HG03097 (cell line): Measurements from ENCODE around the gene RAB3C.
"Not testable (repeated sequence)": the region's sequence is repeated elsewhere in the genome, so short reads cannot be mapped to it uniquely, and the experiment has no call there.

ENCODE experiments used
- ATAC-seq: cut with Tn5 transposase; IDR thresholded peaks from one replicate; pipeline ENCODE4 v1.9.1; 2021; ENCODE audit not compliant: unreplicated experiment, low FRiP score

The RAB3C gene

GRCh38 chr5:58672521-58672920 lies 89.6 kb downstream of the RAB3C start:
- no peak for ATAC-seq

GRCh38 chr5:58674070-58674469 lies 91.2 kb downstream of the RAB3C start:
- ATAC-seq, result no peak

GRCh38 chr5:58674711-58675110 lies 91.8 kb downstream of the RAB3C start:
- no peak for ATAC-seq

GRCh38 chr5:58675341-58675740 lies 92.5 kb downstream of the RAB3C start:
- ATAC-seq, result no peak

DNA sequence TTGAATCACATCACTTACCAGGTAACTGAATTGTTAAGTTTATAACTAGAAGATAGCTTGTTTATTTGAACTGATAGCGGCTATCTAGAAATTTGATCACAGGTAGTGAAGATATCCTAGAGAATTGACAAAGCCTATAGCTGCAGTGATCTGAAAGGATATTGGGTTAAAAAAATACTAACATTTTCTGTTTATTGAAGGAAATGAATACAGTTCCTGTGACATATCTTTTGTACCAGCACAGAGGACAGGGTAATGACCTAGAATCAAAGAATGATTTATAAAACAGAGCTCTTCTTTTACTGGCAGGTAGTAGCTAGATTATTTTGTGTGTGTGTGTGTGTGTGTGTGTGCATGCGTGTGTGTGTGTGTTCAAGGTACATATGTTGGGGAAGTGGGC lies 94.8 kb downstream of the RAB3C start:
- ATAC-seq, result no peak

- ATAC-seq, result no peak
These were observed 97.6 kb downstream of the RAB3C start for GRCh38 chr5:58680503-58680902.

GRCh38 chr5:58681943-58682342 lies 99.1 kb downstream of the RAB3C start:
- no peak for ATAC-seq

GRCh38 chr5:58683567-58683966 lies 100.7 kb downstream of the RAB3C start:
- no peak for ATAC-seq

- ATAC-seq, result no peak
These were observed 104.2 kb downstream of the RAB3C start for GRCh38 chr5:58687079-58687478.

GRCh38 chr5:58687595-58687994 lies 104.7 kb downstream of the RAB3C start:
- no peak for ATAC-seq

GRCh38 chr5:58699088-58699761 lies 116.3 kb downstream of the RAB3C start:
- ATAC-seq, result not testable (repeated sequence)

- ATAC-seq, result no peak
These were observed 116.9 kb downstream of the RAB3C start for GRCh38 chr5:58699762-58700118.

- no peak for ATAC-seq
These were observed 121.2 kb downstream of the RAB3C start for GRCh38 chr5:58703925-58704555.

DNA sequence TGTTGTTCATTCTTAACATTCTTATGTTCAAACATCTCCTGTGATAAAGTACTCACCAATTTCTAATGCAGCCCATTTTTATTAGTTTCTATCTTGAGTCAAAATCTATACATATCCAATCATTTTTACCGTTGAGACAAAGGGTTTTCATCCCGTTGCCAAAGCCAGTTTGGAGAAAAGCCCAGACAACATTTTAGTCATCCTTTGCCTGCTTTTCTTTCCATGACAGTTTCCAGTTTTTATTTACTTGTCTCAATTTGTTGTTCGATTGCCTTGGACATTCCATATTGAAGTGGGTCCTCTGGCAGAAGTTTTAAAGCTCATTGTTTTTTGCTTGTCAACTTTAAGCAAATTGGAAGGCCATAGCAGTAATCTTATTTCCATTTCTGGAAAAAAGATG lies 123.9 kb downstream of the RAB3C start:
- no peak for ATAC-seq

DNA sequence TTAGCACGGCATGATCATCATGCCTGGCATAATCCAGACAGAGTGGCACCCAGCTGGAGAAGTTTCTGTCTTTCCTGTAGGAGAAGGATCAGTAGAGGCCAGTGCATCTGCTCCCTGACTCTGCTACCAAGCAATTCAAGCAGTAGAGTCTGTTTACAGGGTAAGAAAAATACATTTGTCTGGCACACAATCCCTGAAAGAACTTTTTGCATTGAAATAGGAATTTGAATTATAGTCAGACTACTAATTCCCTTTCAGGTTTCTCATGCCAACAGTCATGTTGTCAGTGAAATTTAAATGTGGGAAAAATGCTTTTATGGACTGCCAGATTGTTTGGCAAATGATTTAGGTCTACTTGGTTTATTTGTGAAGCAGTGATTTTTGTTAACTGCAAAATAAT lies 125.6 kb downstream of the RAB3C start:
- no peak for ATAC-seq

GRCh38 chr5:58710425-58710824 lies 127.5 kb downstream of the RAB3C start:
- not testable (repeated sequence) for ATAC-seq

DNA sequence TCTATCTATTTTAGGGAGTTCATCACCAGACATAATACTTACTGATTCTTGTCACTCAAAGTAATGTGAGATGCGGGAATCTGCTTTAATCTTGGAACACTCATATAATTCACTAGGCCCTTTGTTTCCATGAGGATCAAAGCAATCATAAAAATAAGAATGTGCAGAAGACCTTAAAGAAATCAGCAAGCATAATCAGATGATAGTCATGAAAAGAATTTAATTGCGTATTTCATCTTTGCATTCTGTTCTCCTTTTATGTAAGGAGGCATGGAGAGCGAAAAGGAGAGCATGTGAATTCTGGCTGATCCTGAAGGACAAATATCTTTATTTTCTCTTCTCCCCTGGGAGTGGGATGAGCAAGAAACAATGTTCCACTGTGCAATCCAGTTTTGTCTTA lies 128.0 kb downstream of the RAB3C start:
- ATAC-seq, result no peak

- no peak for ATAC-seq
These were observed 129.1 kb downstream of the RAB3C start for GRCh38 chr5:58711965-58712364.

DNA sequence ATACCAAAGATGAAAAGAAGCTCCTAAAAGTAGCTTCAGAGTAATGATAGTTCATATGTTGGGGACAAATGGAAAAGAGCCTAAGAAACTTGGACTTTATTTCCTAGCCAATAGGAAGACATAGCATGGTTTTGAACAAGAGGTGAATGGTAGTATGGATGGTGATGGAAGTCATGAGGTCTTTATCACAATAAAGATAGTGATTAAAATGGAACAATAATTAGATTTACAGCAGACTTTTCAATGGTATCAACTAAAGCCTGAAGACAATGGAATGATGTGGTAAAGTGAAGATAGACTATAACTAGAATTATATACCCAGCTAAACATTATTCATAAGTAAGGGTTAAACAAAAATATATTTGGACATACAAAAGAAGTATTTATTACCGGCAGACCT lies 131.2 kb downstream of the RAB3C start:
- ATAC-seq, result no peak

DNA sequence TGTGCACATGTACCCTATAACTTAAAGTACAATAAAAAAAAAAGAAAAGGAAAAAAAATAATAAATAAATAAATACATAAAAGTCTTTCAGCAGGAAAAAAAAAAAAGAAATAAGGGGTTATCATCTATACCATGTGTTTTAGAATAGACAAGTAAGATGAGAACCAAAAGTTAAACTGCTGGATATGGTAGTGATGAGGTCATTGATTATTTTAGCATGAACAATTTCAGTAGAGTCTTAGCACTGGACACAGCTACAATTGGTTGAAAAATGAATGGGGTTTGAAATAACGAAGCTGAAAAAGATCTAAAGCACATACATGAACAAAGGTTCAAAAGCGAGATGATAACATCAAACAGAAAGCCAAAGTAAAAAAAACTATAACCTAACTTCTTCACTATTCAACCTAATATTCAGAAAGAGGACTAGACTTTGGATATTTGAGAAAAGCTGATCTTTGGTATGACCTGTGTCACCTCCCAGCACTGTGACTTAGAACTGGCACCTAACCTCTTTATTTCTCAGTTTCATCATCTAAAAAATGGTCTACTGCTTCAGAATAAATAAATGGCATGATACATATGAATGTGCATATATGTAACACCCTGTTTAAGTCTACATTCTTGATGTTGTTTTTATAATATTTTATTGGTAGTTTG lies 133.3 kb downstream of the RAB3C start:
- no peak for ATAC-seq

GRCh38 chr5:58716713-58717112 lies 133.8 kb downstream of the RAB3C start:
- no peak for ATAC-seq
